ELF-1 (cell line): ENCODE results near the gene POU2F1.
"Not testable (repeated sequence)": the region's sequence is repeated elsewhere in the genome, so short reads cannot be mapped to it uniquely, and the experiment has no call there.

Source experiments
- DNase-seq: peaks from one replicate; pipeline ENCODE4 v3.0.0-alpha.2; 2016; ENCODE audit warnings: low read depth, low spot score

POU2F1 gene

DNA sequence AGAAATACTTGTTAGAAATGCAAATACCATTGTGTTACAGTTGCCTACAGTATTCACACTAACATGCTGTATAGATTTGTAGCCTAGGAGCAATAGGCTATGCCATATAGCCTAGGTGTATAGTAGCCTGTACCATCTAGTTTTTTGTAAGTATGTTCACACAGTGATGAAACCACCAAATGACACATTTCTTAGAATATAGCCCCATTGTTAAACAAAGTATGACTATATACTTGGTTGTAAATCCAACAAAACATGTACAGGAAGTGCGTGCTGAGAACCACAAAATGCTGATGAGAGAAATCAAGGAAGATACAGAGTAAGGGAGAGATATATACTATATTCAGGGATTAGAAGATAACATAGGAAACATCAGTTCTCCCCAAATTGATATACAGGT is 92.2 kb downstream of the POU2F1 start:
- DNase-seq: no peak

- no peak for DNase-seq
These were observed 94.0 kb downstream of the POU2F1 start for GRCh38 chr1:167314671-167315070.

GRCh38 chr1:167317463-167317862 is 96.8 kb downstream of the POU2F1 start:
- DNase-seq: no peak

GRCh38 chr1:167319206-167319605 is 98.5 kb downstream of the POU2F1 start:
- not testable (repeated sequence) for DNase-seq

- no peak for DNase-seq
These were observed 101.8 kb downstream of the POU2F1 start for GRCh38 chr1:167322483-167322882.

GRCh38 chr1:167325151-167325550 is 104.5 kb downstream of the POU2F1 start:
- DNase-seq: no peak

DNA sequence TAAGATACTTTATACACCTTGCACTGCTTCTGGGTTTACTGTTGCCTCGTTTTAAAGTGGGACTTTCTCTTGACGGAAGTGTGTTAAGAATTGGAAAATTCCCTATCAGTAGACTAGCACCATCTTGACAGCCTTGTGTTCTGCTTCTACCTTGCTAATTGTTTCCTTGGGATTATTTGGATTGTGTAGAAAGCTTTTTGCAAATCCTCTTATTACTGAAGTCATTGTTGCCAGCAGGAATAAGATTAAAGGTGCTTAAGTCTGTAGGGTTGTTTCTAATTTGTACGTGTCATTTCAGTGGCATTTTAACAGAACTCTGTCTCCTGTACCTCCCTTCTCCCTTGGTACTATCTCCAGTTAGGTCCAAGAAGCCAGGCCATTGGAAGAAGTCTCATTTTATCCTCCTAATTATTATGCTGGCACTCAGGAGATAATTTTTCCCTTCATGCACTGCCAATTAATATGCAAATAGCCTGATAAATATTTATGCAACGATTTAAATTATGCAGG is 107.7 kb downstream of the POU2F1 start:
- no peak for DNase-seq

- no peak for DNase-seq
These were observed 108.3 kb downstream of the POU2F1 start for GRCh38 chr1:167328816-167329483.

DNA sequence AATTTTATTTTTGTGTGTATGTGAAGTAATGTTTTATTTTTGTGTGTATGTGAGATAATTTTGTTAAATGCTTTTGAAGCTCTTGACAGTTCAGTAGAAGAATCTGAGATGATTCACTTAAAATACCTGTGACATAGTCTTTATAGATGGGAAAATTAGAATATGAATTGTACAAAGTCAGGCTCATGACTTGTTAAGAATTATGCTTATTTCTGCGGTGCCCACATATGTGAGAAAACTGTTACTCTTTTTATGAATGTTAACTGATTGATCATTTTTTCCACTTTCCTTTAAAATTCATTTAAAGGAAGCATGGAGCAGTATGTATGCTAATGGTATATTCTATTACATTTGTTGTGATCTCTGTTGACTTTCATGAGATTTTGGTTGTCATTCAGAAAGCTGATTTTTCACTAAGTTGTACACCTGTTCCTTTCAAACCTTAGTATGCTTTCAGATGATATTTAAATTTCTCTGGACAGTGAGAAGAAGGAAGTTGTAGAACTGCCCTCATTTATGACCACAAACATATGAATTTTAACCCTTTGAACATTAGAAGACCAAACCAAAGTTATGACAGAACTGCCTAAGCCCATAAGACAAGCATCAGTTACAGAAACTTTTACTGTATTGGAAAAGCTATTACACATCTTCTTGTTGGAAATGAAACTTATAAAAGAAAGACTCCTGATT is 110.1 kb downstream of the POU2F1 start:
- DNase-seq: no peak

DNA sequence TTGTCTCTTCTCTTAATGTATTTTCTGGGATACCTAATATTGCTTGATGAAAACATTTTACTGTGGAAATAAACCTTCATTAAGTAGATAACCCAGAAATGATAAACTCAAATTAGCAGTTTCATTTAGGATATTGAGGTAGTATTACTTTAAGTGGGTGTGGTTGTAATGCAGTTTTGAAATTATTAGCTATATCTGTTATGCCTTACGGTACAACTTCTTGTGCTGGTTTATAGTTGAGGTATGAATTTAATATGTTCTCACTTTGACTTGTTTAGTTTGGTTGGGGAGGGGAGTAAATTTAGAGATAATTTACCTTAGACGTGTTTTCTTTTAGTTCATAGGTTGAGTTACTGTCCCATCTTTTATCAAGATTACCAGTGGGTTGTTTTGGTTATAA is 111.0 kb downstream of the POU2F1 start:
- DNase-seq: no peak

- no peak for DNase-seq
These were observed 111.8 kb downstream of the POU2F1 start for GRCh38 chr1:167332503-167332902.

DNA sequence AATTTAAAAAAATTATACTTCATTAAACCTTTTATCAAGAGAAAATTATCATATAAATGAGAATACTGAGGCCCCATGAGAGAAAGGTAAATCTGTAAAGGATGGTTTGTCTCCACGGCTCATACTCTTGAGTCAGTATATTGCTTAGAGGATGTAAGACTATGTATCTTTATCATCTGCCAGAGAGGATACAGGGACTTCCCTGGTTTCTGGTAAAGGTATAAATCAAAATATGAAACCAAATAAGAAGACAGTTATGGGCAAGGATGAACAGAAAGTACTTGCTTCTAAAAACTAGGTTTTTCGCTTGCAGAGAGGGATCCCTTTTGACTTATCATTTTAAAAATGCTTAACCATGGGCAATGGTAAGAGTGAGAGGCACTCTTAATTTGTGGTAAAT is 112.4 kb downstream of the POU2F1 start:
- no peak for DNase-seq

DNA sequence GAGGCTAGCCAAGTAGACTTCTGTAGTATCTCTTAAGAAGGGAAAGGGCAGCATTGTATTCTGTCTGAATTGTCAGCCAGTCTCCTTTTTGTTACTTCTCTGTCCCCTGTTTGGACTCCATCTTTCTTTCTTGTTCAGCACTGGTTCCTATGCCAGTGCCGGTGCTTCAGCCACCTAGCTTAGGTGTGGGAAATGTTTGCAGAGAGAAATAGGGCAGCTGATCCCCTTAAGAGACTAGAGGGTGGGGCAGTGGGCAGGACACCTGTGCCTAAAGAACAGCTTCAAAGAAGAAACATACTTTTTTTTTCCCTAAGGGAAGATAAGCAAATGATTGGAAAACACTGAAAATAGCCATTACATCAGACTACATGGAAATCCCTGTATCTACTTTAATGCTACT is 113.0 kb downstream of the POU2F1 start:
- DNase-seq: no peak

DNA sequence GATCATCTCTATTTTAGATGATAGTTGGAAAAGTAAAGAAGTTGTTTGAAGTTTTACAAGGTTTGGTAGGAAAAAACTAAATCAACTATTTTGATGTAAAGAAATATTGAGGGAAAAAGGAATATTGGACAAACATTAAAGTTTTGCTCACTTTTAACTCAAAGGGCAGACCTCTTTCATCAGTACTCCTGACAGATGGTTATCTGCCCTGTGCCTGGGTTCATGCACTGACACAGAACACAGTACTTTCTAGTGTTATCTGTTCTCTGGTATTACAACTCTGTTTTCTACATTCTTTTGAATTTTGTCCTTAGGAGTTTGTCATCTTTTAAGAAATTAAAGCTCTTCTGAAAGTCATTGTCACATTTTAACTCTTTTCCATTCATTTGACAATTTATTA is 118.7 kb downstream of the POU2F1 start:
- no peak for DNase-seq

DNA sequence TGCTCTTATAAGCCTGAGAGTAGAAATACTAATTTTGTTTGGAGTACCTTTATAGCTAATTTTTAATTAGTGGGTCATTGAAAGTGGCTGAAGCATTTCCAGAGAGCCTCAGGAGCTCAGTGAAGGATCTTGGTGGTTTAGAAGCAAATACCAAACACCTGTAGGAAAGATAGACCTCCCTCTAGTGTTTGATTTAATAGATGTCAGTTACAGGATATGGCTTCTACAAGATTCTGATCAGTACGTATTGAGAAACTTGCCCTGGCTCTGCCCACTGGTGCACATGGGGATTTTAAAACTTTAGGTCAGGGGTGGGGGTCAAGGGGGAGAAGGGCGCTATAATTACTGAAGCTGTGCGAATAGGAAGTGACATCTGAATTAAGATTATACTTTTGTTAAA is 122.2 kb downstream of the POU2F1 start:
- no peak for DNase-seq

DNA sequence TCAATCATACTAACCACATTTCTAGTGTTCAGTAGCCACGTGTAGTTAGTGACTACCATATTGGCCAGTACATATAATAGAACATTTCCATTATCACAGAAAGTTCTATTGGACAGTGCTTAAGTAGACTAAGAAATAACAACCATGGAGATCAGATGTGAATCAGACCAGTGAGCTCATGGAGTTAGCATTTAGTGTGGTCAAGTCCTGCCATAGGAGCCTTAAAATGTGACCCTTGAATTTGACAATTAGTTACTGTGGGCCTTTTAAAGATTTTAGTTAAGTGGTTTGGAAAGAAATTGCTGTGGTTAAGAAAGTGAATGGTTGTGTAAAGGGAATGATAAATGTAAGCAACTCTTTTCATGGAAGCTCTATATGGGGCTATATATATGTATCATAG is 123.4 kb downstream of the POU2F1 start:
- DNase-seq: no peak

DNA sequence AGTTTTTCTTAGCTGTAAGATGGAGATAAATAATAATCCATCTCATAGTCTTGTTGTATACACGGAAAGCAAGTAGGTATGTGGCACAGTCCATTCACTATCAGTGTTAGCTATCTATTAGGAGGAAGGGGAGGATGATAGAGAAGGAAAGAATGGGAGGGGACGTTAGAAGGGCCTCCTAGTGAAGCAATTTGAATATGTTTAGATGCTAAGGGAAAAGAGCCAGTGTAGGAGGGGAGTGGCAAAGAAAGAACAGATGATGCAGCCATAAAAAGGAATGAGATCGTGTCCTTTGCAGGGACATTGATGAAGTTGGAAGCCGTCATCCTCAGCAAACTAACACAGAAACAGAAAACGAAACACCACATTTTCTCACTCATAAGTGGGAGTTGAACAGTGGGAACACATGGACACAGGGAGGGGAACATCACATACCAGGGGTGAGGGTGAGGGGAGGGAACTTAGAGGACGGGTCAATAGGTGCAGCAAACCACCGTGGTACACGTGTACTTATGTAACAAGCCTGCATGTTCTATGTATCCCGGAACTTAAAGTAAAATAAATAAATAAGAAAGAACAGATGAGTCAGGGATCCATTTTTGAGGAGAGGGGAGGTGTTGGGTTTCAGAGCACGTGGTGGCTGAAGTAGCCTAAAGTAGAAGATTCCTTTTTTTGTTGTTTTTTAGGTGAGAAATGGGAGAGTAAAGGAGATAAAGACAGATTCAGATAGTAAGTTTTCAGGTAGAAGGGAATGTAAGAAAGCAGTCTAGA is 124.1 kb downstream of the POU2F1 start:
- DNase-seq: no peak

- no peak for DNase-seq
These were observed 124.7 kb downstream of the POU2F1 start for GRCh38 chr1:167345386-167345733.

GRCh38 chr1:167357305-167357704 is 136.6 kb downstream of the POU2F1 start:
- no peak for DNase-seq

GRCh38 chr1:167359295-167359694 is 138.6 kb downstream of the POU2F1 start:
- no peak for DNase-seq

GRCh38 chr1:167360120-167360519 is 139.4 kb downstream of the POU2F1 start:
- no peak for DNase-seq

GRCh38 chr1:167362638-167363037 is 142.0 kb downstream of the POU2F1 start:
- DNase-seq: no peak

DNA sequence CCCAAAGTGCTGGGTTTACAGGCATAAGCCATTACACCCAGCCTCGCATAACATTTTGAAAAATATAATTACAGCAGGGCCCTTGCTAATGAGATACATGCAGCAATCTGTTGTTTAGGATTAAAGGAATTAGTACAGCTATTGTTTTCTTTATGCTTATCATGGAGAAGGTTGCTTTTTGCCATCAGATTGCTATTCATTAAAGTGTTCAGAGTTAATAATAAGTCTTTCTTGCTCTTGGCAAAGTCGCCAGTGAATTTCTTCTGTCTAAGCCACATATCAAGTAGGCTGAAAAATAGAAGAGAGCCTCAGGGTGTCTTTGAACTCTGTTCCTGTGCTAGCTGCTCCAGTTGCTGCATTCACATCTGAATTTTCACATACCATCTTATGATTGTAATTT is 144.1 kb downstream of the POU2F1 start:
- no peak for DNase-seq
